NCI-H146 (cell line): Measurements from ENCODE around the gene SYNJ2.
A peak's percentile ranks its signal among the peaks of the same experiment; 100 is the strongest.

ENCODE experiments used
- DNase-seq: peaks from one replicate; lab custom pipeline; 2025; lab: John Stamatoyannopoulos, UW

The SYNJ2 gene

DNA sequence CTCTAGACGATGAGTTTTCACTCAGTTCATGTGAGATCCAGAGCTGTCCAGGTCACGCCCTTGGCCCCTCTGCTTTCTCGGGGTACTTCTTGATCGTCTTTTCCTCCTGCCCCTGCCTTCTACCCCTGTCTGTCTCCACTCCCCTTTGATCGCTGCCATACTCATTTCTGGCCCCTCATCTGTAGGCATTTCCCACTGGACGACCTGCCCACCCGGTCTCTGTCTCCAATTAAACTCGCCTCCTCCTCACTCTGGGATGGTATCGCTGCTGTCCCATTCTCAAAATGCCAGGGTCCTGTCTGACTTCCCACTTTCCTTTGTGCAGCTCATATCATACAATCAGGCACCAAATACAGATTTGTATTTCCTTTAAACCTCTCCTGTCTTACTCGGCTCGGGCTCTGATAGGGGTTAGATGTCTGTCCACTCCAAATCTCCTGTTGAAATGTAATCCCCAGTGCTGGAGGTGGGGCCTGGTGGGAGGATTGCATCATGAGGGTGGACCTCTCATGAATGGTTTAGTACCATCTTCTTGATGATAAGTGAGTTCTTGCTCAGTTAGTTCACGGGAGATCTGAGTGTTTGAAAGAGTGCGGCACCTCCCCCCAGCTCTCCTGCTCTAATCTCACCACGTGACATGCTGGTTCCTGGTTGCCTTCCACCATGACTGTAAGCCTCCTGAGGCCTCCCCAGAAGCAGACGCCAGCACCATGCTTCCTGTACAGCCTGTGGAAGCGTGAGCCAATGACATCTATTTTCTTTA is 3.5 kb upstream of the SYNJ2 start:
- DNase-seq = no peak

DNA sequence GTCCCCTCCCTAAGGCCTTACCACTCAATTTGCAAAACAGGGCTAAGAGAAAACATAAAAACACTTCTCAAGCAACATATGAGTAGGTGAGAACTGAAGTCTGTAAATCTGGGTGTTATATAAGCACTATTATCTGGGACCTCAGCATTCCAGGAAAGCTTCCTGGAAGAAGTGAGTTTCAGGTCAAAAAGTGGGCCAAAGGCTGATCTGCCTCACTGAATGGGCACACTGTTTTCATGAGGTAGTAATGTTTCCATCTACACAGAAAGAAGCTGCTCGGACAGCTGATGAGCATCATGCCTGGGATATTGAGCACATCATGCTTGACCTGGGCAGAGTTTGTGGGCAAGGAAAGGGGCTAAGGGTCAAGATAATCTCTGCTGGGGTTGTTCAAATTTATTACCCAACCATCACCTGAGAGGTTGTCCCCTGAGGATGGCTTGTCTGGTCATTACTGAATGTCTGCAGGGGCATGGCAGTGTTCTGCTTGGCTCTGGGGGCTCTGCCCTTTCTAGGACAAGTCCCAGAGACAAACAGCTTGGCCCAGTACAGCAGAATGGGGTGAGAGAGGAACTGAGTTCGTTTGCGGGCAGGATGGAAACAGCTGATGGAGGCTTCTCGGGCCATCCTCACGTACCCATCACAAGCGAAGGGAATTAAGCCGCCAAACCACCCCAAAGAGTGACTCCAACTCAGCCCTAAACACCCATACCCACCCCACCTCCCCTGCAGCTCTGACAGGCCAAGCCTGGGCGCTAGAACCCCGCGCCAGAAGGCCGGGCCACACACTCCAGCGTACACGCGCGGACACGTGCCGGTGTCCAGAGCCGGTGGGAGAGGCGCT is 1.2 kb upstream of the SYNJ2 start:
- no peak for DNase-seq

GRCh38 chr6:157981132-157981394 is 600 bp upstream of the SYNJ2 start:
- DNase-seq = no peak

GRCh38 chr6:157982102-157982562 is 469 bp downstream of the SYNJ2 start:
- DNase-seq = peak; percentile 90

DNA sequence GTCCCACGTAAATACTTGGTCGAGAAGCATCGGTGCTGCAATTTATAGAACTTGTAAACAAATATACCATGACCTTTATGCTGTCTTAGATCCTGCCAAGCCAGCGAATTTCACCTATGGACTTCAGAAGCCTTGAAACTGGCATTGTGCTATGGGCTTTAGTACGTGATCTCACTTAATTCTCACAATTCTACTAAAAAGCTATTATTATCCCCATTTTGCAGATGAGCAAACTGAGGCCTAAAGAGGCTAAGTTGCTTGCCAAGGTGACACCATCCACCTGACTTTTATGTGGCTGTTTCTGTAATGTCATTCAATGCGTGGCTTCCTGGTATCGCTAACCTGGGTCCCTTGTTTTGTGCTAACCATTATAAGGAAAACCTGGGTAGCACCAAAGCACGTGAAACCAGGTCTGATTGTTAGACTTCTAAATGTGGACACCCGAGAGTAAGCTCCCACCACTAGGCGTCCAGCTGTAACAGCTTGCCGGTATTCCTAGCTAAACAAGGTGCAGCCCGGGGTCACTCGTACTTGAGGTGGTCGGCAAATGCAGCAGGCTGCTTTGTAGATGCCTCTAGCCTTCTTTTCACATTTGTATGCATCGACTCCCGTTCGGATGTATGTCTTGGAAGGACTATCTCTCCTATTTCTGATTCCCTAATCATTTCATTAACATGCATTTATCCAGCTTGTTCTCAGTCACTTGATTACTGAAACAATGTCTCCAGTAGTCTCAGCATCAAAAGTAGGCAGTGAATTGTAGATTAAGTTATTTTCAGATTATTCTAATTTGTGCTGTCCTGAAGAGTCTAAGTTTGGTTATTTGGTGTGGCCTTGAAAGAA is 1.1 kb downstream of the SYNJ2 start:
- peak; percentile 36 for DNase-seq

DNA sequence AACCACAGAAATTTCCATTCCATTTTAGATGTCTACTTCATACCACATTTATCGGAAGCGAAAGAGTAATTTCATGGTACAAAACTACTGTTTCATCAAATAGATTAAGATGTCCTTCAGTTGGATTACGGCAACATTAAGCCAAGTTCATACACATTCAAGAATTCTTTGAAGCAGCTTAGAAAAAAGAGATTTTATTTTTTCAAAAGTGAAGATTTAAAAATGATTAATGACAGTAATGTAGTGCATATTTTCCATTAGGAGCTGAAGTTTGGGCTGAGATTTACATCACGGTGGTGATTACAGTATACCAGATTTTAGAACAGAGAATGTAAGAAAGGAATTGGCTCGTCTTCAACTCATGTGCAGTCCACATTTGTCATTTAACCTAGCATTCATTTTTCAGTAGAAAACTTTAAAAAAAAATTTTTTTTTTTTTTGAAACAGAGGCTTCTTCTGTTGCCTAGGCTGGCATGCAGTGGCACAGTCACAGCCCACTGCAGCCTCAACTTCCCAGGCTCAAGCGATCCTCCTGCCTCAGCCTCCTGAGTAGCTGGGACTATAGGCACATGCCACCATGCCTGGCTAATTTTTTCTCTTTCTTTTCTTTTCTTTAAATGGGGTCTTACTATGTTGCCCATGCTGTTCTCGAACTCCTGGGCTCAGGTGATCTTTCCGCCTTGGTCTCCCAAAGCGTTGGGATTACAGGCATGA is 1.9 kb downstream of the SYNJ2 start:
- no peak for DNase-seq

DNA sequence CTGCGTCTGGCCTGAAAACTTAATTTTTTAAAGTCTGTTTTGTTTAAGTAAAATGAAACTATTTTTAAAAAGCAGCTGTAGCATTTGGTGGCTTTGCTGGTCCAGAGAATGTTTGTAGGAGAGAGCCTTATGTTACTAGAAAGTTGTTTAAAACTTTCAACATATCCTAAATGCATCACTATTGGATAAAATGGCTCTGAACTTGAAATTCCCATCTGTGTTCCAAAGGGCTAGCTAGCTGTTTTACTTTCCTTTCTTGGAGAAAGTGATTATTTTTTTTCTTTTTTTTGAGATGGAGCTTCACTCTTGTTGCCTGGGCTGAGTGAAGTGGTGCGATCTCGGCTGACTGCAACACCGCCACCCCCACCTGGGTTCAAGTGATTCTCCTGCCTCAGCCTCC is 2.5 kb downstream of the SYNJ2 start:
- DNase-seq = no peak

- DNase-seq = no peak
Measured at GRCh38 chr6:157984686-157985225, 3.1 kb downstream of the SYNJ2 start.

GRCh38 chr6:157985378-157986155 is 3.9 kb downstream of the SYNJ2 start:
- peak; percentile 97 for DNase-seq

DNA sequence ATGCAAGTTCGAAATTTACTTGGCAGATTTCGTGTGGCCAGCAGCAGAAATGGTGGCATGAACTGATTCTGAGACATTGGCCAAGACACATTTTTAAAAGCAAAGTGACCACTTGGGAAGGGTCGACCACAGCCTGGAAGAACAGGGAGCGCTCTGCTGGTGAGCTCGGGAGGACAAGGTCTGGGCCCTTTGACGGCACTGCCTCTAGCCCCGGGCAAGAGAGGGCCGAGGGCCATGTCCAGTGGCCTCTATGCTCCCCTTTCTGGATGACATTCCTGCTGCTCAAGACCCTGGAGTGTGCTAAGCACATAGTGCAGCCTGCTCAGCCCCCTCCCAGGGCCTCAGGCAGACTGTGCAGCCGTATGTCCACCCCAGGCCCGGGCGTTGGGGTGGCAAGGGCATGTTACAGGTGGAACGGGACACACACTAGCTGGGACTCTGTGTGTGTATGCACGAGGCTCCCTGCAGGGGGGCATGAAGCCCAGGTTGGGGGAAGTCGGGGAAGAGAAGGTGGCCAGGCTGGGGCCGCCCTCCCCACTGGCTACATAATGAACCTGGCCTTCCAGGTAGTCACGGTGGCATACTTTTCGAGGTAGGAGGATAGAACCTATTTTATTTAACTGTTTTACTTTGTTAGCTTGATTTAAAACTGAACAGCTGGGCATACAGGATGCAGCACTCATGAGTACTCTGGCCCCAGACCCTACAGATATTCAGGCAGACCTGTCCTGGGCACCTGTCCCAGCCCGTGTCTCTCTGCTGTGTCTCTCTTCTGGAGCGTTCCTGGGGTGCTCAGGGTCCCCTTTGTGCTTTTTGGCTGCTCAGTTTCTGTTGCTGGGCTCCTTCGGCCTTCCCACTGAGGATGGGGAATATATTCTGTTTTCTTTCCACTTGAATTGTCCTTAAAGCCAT is 6.4 kb downstream of the SYNJ2 start:
- DNase-seq = no peak

DNA sequence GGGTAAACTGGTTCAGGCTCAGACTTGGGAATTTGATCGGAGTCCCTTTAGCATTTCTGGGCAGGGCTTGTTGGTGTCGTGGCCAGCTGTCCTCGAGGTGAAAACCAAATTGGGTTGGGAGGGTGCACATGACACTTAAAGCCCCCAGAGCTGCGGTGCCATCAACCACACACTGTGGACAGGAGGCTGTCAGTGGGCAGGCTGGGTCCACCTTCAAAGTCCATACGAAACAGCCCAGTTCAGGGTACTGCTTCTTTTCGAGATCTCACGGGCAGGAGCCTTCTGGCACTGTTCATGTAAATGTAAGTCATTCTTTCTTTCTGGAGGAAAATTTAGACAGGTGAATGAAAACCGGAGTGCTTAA is 7.0 kb downstream of the SYNJ2 start:
- no peak for DNase-seq

DNA sequence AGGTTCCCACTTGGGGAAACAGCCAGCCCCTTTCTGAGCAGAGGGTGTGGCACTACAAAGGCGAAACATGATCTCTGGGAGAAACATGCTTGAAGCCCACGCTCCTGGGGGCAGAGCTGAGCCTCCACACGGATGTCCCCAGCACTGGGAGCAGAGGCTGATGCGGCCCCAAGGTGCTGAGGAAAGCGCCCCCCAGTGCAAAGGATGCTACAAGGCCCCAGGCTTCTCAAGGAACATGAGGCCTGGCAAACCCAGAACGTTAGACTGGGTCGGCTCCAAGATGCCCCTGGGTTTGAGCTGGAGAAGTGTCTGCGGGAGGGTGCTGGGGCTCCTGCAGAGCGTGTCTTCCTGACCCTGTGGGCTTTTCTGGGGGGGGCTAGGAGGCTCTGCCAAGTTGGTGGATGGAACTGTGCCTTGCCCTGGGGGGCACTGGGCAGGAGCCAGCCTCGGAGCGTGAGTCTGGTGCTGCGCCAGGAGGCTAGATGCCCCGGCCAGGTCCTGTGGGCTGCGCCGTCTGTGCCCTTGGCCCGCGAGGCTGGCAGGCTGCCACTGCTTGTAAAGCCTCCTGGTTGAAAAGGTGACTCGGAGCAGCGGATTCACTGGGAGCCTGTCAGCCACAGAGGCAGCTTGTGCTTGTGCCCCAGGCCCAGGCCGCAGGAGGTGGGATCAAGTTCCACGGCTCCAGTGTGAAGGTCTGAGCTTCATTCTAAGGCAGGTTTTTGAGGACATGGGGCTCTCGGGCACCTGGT is 8.1 kb downstream of the SYNJ2 start:
- no peak for DNase-seq

DNA sequence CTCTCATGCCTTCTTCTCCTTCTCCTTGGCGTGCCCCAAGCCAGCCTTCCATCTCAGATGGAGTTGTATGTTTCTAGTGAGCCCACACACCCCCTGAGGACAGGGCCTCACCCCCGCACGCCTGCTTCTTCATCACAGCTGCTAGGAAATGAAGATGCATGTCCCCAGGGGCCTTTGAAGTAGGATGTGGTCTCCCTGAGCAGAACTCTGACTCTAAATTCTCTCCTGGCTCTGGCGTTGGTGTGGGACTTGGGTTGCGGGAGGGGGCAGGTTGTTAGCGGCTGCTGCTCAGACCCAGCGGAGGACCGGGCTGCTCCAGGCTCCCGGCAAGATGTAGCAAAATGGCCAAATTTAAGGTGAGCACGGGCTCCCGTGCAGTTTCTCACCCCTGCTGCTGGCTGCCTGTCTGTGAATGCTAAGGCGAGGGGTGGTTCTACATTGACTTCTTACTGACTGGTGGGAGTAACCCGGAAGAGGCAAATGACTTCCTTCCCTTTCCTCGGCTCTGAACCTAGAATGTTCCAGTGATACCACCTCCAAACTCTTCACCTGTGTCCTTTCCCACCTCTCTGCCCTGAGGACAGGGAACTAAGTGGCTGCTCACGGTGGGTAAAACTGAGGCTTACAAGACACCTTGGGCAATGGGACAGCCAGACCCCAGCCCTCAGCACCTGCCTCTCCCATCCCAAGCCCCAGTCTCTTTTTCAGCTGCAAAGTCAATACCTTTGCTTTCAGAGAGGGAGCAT is 8.8 kb downstream of the SYNJ2 start:
- DNase-seq = no peak

DNA sequence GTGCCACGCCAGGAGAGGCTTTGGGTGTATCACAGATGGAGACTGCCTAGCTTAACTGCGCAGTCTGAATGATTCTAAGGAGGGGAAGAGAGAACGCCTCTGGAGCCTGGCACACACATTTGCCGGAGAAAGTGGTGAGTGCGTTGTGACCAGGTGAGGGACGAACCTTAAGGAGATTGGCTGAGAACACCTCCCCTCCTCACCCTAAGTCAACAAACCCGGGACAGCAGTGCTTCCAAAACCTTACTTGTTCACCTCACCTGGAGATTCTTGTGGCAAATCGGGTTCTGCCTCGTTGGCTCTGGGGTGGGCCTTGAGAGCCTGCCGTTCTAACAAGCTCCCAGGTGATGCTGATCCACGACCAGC is 9.4 kb downstream of the SYNJ2 start:
- no peak for DNase-seq

DNA sequence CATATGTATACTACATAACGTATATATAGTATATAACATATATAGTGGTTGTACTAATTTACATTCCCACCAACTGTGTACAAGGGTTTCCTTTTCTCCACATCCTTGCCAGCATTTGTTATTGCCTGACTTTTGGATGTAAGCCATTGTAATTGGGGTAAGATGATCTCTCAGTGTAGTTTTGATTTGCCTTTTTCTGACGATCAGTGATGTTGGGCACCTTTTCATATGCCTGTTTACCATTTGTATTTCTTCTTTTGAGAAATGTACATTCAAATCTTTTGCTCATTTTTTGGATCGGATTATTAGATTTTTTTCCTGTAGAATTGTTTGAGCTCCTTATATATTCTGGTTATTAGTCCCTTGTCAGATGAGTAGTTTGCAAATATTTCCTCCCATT is 11.4 kb downstream of the SYNJ2 start:
- DNase-seq = no peak

GRCh38 chr6:157994125-157994795 is 12.6 kb downstream of the SYNJ2 start:
- peak; percentile 35 for DNase-seq

- DNase-seq = no peak
Measured at GRCh38 chr6:157995458-157995857, 13.8 kb downstream of the SYNJ2 start.

DNA sequence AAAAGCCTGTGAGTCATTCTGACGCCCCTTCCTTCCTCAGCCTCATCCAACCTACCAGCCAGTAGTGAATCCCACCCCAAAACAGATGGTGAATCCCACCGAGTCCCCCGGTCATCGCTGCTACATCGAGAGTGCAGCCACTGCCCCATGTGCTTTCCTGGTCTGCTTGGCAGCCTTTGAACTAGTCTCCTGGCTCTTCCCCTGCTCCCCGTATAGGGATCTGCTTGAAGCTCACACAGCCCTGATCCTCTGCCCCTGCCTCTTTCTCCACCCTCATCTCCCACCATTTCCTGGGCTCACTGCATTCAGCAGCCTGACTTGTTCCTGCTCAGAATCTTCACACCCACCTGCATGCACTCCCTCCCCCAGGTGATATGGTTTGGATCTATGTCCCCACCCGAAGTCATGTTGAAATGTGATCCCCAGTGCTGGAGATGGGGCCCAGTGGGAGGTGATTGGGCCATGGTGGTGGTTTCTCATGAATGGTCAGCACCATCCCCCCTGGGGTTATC is 14.6 kb downstream of the SYNJ2 start:
- DNase-seq = peak; percentile 81
